GM12891 (cell line): ENCODE data around the gene COX6B2.

Experiments used
- POLR2A ChIP-seq: IDR thresholded peaks from 2 replicates; pipeline ENCODE4 v1.6.1; 2011; ENCODE audit warnings: low read depth, low read length, control low read depth
- POLR2AphosphoS5 ChIP-seq: IDR thresholded peaks from 2 replicates; pipeline ENCODE4 v1.6.1; 2011; ENCODE audit warnings: low read depth, low read length, control low read depth
- SPI1 ChIP-seq: IDR thresholded peaks from 2 replicates; pipeline ENCODE4 v1.6.1; 2011; ENCODE audit warnings: low read depth, low read length, control low read depth
- TAF1 ChIP-seq: IDR thresholded peaks from 2 replicates; pipeline ENCODE4 v1.6.1; 2011; ENCODE audit warnings: low read depth, low read length, control low read depth

DNA sequence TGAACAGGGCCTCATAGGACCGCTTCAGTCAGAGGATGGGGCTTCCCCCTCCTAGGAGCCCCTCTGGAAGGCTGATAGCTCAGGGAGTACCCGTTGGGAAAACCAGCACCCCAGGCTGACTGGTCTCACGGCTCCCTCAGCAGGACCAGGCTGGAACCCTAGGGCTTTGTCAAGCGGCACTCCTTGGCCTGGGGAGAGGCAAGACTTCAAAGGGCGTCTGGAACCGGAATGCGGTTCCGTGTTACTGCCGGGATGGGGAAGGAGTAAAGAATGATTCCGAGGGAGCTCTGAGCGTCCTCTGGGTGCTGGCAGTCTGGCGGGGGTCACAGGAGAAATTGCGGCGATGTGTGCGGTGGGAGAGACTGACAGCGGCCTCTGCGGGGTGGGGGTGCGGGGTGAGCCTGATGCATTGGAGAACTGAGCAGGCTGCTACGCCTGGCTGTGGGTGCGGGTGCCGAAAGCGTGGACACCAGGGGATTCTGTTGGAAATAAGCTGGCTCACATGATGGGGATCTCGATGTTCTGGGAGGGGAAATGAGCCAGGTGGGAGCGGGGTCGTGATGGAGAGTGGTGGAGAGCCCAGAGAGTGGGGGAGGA, 1.9 kb downstream of the COX6B2 start:
- no peak for TF ChIP-seq SPI1
- no peak for TF ChIP-seq POLR2AphosphoS5
- no peak for TF ChIP-seq POLR2A
- TF ChIP-seq TAF1, result no peak
